ENCODE measurements around the gene CFAP100. TPM values are rescaled to one million over a fixed set of nuclear protein-coding genes. Genes with fewer than 3 reads are reported as not detected.

Gene CFAP100
- total RNA-seq, 4 donors from 2014 or later, result not detected

GRCh38 chr3:126380011-126380768 lies 14.5 kb upstream of the CFAP100 start:
- TF ChIP-seq POLR2AphosphoS5 (IDR thresholded peaks at IDR 0.05), result no peak
- no peak for TF ChIP-seq POLR2A (IDR thresholded peaks at IDR 0.05; ENCODE audit: low read depth)
- H3K4me3 ChIP-seq, result no peak overlapping the region
- WGBS, result 84% methylated on average over 17 of the region's 17 CpGs
- intact Hi-C loops (cut with DNase I), result no loop called here
- DNase-seq (ENCODE audit: extremely low spot score), result no peak
- no peaks in the 10 kb centered on the region for H3K9me3 ChIP-seq
- H3K36me3 ChIP-seq, result no peaks in the 10 kb centered on the region
- peaks cover 0 to 11% (median 3%) of the 10 kb centered on the region in 4 donors for H3K4me1 ChIP-seq
- peaks cover 0 to 10% (median 0%) of the 10 kb centered on the region in 4 donors for H3K27me3 ChIP-seq
- H3K27ac ChIP-seq (replicated peaks in 1 of 4), result no peak overlapping the region

GRCh38 chr3:126381966-126382365 lies 12.7 kb upstream of the CFAP100 start:
- no peaks in the 10 kb centered on the region for H3K4me1 ChIP-seq
- intact Hi-C loops (cut with DNase I), result no loop called here
- H3K9me3 ChIP-seq, result no peaks in the 10 kb centered on the region
- H3K36me3 ChIP-seq, result no peaks in the 10 kb centered on the region
- TF ChIP-seq POLR2AphosphoS5 (IDR thresholded peaks at IDR 0.05), result no peak
- TF ChIP-seq POLR2A (IDR thresholded peaks at IDR 0.05; ENCODE audit: low read depth), result no peak
- TF ChIP-seq CTCF (IDR thresholded peaks at IDR 0.05), result no peak
- TF ChIP-seq EP300 (IDR thresholded peaks at IDR 0.05), result no peak
- no peak for DNase-seq (ENCODE audit: extremely low spot score)
- peaks cover 0 to 10% (median 0%) of the 10 kb centered on the region in 4 donors for H3K27me3 ChIP-seq
- no peak overlapping the region for H3K27ac ChIP-seq (replicated peaks in 1 of 4)
- 0% methylated on average over 1 of the region's 2 CpGs for WGBS
- no peak overlapping the region for H3K4me3 ChIP-seq

- intact Hi-C loops (cut with DNase I), result loop anchor here (2.0 kb wide), 1 partner anchor 256 kb away; no protein-coding TSS in a partner anchor
- WGBS, result 3% methylated on average over 30 of the region's 58 CpGs
- TF ChIP-seq POLR2AphosphoS5 (IDR thresholded peaks at IDR 0.05) (peak; percentile 92 to 93), POLR2A (IDR thresholded peaks at IDR 0.05; ENCODE audit: low read depth) (peak; percentile 45), CTCF (IDR thresholded peaks at IDR 0.05) (peak in 2 of 3 experiments; percentile 99), EP300 (IDR thresholded peaks at IDR 0.05) (peak; percentile 96)
Measured at GRCh38 chr3:126389112-126389793, 5.5 kb upstream of the CFAP100 start.

GRCh38 chr3:126389794-126390146 lies 4.9 kb upstream of the CFAP100 start:
- 71% methylated on average over 17 of the region's 17 CpGs for WGBS
- H3K27ac ChIP-seq (replicated peaks in 1 of 4), result peak overlapping the region; percentile 85 to 92 (median 88)
- peaks cover 0 to 12% (median 2%) of the 10 kb centered on the region in 4 donors for H3K27me3 ChIP-seq
- H3K4me1 ChIP-seq, result peaks cover 14 to 23% (median 23%) of the 10 kb centered on the region in 4 donors
- no peaks in the 10 kb centered on the region for H3K9me3 ChIP-seq
- intact Hi-C loops (cut with DNase I), result loop anchor here (2.0 to 5.0 kb wide), 3 partner anchors 83 to 257 kb away; no protein-coding TSS in a partner anchor
- H3K36me3 ChIP-seq, result no peaks in the 10 kb centered on the region
- no peak for TF ChIP-seq POLR2AphosphoS5 (IDR thresholded peaks at IDR 0.05)
- no peak for TF ChIP-seq POLR2A (IDR thresholded peaks at IDR 0.05; ENCODE audit: low read depth)
- TF ChIP-seq EP300 (IDR thresholded peaks at IDR 0.05), result no peak
- no peak for TF ChIP-seq CTCF (IDR thresholded peaks at IDR 0.05)
- H3K4me3 ChIP-seq, result peak overlapping the region in 3 of 4 donors; percentile 54 to 55 (median 54)
- no peak for DNase-seq (ENCODE audit: extremely low spot score)

More at GRCh38 chr3:126389112-126389793, 5.5 kb upstream of the CFAP100 start:
- Histone ChIP-seq H3K9me3 (no peaks in the 10 kb centered on the region), H3K36me3 (no peaks in the 10 kb centered on the region), H3K27ac (replicated peaks in 1 of 4) (peak overlapping the region; percentile 85 to 92 (median 88)), H3K27me3 (peaks cover 0 to 7% (median 2%) of the 10 kb centered on the region in 4 donors), H3K4me1 (peaks cover 10 to 18% (median 18%) of the 10 kb centered on the region in 4 donors), H3K4me3 (peak overlapping the region; percentile 46 to 55 (median 54))
- peak; percentile 98 for DNase-seq (ENCODE audit: extremely low spot score)

- Histone ChIP-seq H3K27me3 (peaks cover 0 to 15% (median 2%) of the 10 kb centered on the region in 4 donors), H3K4me3 (no peak overlapping the region), H3K36me3 (no peaks in the 10 kb centered on the region), H3K27ac (replicated peaks in 1 of 4) (no peak overlapping the region), H3K9me3 (no peaks in the 10 kb centered on the region), H3K4me1 (peaks cover 15 to 27% (median 27%) of the 10 kb centered on the region in 4 donors)
- TF ChIP-seq POLR2A (IDR thresholded peaks at IDR 0.05; ENCODE audit: low read depth), result no peak
- no peak for TF ChIP-seq POLR2AphosphoS5 (IDR thresholded peaks at IDR 0.05)
- no peak for TF ChIP-seq CTCF (IDR thresholded peaks at IDR 0.05)
- no peak for TF ChIP-seq EP300 (IDR thresholded peaks at IDR 0.05)
- no peak for DNase-seq (ENCODE audit: extremely low spot score)
- 95% methylated on average over 15 of the region's 15 CpGs for WGBS
- intact Hi-C loops (cut with DNase I), result loop anchor here (2.0 to 5.0 kb wide), 2 partner anchors 82 to 131 kb away; no protein-coding TSS in a partner anchor
Measured at GRCh38 chr3:126390201-126390600, 4.5 kb upstream of the CFAP100 start.
